A549 (cell line): ENCODE data around the gene LDLRAD4.

Experiments used
- BHLHE40 ChIP-seq: IDR thresholded peaks from 2 replicates; pipeline ENCODE4 v1.6.1; 2012; ENCODE audit warnings: low read depth, low read length, inconsistent platforms
- CBX8 ChIP-seq: fragments of 200-600 bp; sonication (generic); IDR thresholded peaks from 2 replicates; pipeline ENCODE4 v1.6.1; 2016
- CHD2 ChIP-seq: fragments of 150-350 bp; IDR thresholded peaks from 2 replicates; pipeline ENCODE4 v1.6.1; 2014; ENCODE audit warnings: low read length; ENCODE audit not compliant: partially characterized antibody
- GATA3 ChIP-seq: IDR thresholded peaks from 2 replicates; pipeline ENCODE4 v1.6.1; 2012; ENCODE audit warnings: borderline replicate concordance
- HOXA7 ChIP-seq: fragments of 250-450 bp; sonication (Bioruptor Pico); IDR thresholded peaks from 2 replicates; pipeline ENCODE4 v1.5.0; 2020; ENCODE audit warnings: mild to moderate bottlenecking, moderate library complexity
- MYC ChIP-seq: IDR thresholded peaks from 2 replicates; pipeline ENCODE4 v1.6.1; 2012; ENCODE audit warnings: mild to moderate bottlenecking, inconsistent platforms, low read length, improper control_type of control experiment, borderline replicate concordance
- PHF8 ChIP-seq: fragments of 200-600 bp; sonication (generic); IDR thresholded peaks from 2 replicates; pipeline ENCODE4 v1.6.1; 2016; ENCODE audit warnings: low read depth, mild to moderate bottlenecking, antibody characterized with exemption, moderate library complexity, borderline replicate concordance
- POLR2A ChIP-seq: IDR thresholded peaks from 2 replicates; pipeline ENCODE4 v1.6.1; 2012; ENCODE audit warnings: mild to moderate bottlenecking, low read length
- RNF2 ChIP-seq: fragments of 200-600 bp; sonication (generic); IDR thresholded peaks from 2 replicates; pipeline ENCODE4 v1.6.1; 2016; ENCODE audit warnings: low read depth, mild to moderate bottlenecking, antibody characterized with exemption, moderate library complexity, borderline replicate concordance
- ZC3H11A ChIP-seq: fragments of 450-650 bp; IDR thresholded peaks from 2 replicates; pipeline ENCODE4 v1.6.1; 2014; ENCODE audit warnings: antibody characterized with exemption, mild to moderate bottlenecking
- TF ChIP-seq, protein P1 (sequence below): fragments of >200 bp; sonication (Bioruptor Twin); formaldehyde crosslinking; IDR thresholded peaks from 3 replicates; pipeline ENCODE4 v1.5.1; 2016
- TF ChIP-seq, protein P2 (sequence below): fragments of 200-600 bp; sonication (generic); IDR thresholded peaks from 2 replicates; pipeline ENCODE4 v1.6.1; 2016; ENCODE audit warnings: antibody characterized with exemption, mild to moderate bottlenecking, moderate library complexity

DNA sequence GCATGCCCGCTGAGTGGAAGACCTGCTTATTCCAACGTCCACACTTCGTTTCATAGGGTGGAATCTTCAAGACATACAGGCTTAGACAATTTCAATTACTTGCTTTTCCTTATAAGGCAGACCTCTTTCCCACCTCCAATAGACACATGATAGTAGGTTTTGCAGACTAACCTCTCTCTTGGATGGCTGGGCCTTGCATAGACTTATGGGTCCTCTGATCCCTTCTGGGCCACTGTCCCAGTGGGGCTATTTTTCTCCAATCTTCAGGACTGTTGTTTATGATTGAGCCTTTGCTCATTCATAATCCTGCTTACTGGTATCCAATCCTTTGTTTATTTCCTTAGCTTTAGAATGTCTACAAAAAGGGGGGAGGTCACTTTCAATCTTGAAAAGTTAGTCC lies 368.9 kb downstream of the LDLRAD4 start:
- TF ChIP-seq CBX8 (no peak), HOXA7 (CRISPR knock-in tag) (no peak), RNF2 (no peak), CHD2 (no peak), ZC3H11A (no peak), MYC (no peak), PHF8 (no peak), BHLHE40 (no peak), POLR2A (no peak), GATA3 (no peak)
- TF ChIP-seq, protein P1, sequence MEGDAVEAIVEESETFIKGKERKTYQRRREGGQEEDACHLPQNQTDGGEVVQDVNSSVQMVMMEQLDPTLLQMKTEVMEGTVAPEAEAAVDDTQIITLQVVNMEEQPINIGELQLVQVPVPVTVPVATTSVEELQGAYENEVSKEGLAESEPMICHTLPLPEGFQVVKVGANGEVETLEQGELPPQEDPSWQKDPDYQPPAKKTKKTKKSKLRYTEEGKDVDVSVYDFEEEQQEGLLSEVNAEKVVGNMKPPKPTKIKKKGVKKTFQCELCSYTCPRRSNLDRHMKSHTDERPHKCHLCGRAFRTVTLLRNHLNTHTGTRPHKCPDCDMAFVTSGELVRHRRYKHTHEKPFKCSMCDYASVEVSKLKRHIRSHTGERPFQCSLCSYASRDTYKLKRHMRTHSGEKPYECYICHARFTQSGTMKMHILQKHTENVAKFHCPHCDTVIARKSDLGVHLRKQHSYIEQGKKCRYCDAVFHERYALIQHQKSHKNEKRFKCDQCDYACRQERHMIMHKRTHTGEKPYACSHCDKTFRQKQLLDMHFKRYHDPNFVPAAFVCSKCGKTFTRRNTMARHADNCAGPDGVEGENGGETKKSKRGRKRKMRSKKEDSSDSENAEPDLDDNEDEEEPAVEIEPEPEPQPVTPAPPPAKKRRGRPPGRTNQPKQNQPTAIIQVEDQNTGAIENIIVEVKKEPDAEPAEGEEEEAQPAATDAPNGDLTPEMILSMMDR: no peak
- TF ChIP-seq, protein P2, sequence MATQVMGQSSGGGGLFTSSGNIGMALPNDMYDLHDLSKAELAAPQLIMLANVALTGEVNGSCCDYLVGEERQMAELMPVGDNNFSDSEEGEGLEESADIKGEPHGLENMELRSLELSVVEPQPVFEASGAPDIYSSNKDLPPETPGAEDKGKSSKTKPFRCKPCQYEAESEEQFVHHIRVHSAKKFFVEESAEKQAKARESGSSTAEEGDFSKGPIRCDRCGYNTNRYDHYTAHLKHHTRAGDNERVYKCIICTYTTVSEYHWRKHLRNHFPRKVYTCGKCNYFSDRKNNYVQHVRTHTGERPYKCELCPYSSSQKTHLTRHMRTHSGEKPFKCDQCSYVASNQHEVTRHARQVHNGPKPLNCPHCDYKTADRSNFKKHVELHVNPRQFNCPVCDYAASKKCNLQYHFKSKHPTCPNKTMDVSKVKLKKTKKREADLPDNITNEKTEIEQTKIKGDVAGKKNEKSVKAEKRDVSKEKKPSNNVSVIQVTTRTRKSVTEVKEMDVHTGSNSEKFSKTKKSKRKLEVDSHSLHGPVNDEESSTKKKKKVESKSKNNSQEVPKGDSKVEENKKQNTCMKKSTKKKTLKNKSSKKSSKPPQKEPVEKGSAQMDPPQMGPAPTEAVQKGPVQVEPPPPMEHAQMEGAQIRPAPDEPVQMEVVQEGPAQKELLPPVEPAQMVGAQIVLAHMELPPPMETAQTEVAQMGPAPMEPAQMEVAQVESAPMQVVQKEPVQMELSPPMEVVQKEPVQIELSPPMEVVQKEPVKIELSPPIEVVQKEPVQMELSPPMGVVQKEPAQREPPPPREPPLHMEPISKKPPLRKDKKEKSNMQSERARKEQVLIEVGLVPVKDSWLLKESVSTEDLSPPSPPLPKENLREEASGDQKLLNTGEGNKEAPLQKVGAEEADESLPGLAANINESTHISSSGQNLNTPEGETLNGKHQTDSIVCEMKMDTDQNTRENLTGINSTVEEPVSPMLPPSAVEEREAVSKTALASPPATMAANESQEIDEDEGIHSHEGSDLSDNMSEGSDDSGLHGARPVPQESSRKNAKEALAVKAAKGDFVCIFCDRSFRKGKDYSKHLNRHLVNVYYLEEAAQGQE: no peak
